SU-DHL-6 (cell line): Measurements from ENCODE around the gene GDPGP1.

Experiments used
- EZH2phosphoT487 ChIP-seq: fragments of 200-600 bp; sonication (generic), shearing (Covaris generic); conservative IDR thresholded peaks from 2 replicates; pipeline ENCODE4 v1.6.1; 2018; ENCODE audit warnings: mild to moderate bottlenecking, antibody characterized with exemption, low read length, moderate library complexity, mixed read lengths
- TF ChIP-seq, protein P1 (sequence below): fragments of 200-600 bp; sonication (generic); IDR thresholded peaks from one replicate; pipeline ENCODE4 v1.5.1; 2017; ENCODE audit warnings: antibody characterized with exemption, mild to moderate bottlenecking, low read length, moderate library complexity; ENCODE audit not compliant: insufficient read depth, poor library complexity, severe bottlenecking

DNA sequence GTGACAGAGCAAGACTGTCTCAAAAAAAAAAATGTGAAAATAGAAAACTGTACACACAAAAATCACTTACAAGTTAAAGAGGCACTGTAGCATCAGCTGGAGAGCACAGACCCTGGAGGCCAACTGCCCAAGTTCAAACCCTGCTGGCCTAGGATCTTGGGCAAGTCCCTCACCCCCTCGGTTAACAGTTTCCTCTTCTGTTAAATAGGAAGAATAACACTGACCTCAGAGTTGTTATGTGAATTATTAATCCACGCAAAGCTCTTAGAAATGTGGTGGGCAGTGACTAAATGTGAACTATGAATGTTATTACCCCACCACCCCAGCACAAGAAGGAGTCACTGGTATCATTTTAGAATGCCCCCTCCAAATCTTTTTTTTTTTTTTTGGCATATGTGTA, 11.5 kb upstream of the GDPGP1 start:
- TF ChIP-seq, protein P1, sequence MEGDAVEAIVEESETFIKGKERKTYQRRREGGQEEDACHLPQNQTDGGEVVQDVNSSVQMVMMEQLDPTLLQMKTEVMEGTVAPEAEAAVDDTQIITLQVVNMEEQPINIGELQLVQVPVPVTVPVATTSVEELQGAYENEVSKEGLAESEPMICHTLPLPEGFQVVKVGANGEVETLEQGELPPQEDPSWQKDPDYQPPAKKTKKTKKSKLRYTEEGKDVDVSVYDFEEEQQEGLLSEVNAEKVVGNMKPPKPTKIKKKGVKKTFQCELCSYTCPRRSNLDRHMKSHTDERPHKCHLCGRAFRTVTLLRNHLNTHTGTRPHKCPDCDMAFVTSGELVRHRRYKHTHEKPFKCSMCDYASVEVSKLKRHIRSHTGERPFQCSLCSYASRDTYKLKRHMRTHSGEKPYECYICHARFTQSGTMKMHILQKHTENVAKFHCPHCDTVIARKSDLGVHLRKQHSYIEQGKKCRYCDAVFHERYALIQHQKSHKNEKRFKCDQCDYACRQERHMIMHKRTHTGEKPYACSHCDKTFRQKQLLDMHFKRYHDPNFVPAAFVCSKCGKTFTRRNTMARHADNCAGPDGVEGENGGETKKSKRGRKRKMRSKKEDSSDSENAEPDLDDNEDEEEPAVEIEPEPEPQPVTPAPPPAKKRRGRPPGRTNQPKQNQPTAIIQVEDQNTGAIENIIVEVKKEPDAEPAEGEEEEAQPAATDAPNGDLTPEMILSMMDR = no peak
- TF ChIP-seq EZH2phosphoT487 = no peak
